HG03521 (cell line): Measurements from ENCODE around the gene DPEP1.
"Not testable (repeated sequence)": the region's sequence is repeated elsewhere in the genome, so short reads cannot be mapped to it uniquely, and the experiment has no call there.

Source experiments
- ATAC-seq: cut with Tn5 transposase; IDR thresholded peaks from one replicate; pipeline ENCODE4 v1.9.1; 2021; ENCODE audit warnings: mild to moderate bottlenecking, moderate library complexity; ENCODE audit not compliant: unreplicated experiment

DPEP1 gene

DNA sequence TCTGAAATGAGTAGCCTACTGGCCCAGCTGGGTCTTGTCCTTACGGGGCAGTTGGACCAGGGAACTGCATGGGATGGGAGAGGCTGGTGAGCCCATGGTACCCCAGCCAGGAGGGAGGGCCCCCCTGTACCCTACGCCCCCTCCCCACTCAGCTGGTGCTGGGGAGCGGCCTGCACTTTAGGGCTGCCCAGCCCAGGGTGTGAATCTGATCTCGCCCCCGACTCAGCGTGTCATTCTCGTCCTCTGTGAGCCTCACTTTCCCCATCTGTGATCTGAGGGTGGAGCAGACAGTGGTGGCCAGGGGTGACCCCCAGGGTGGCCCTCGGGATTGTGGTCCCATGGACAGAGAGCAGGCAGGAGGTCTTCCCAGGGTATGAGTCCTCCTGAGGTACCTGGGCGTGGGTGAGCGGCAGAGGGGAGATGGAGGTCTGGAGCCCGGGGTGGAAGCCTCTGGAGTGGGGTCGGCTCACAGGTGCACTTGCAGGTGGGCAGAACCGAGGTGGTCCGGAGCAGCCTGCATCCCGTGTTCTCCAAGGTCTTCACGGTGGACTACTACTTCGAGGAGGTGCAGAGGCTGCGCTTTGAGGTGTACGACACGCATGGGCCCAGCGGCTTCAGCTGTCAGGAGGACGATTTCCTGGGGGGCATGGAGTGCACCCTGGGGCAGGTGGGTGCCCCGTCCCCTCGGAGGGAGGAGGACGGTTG lies 36.2 kb upstream of the DPEP1 start:
- ATAC-seq: no peak

GRCh38 chr16:89579351-89579750 lies 34.1 kb upstream of the DPEP1 start:
- no peak for ATAC-seq

DNA sequence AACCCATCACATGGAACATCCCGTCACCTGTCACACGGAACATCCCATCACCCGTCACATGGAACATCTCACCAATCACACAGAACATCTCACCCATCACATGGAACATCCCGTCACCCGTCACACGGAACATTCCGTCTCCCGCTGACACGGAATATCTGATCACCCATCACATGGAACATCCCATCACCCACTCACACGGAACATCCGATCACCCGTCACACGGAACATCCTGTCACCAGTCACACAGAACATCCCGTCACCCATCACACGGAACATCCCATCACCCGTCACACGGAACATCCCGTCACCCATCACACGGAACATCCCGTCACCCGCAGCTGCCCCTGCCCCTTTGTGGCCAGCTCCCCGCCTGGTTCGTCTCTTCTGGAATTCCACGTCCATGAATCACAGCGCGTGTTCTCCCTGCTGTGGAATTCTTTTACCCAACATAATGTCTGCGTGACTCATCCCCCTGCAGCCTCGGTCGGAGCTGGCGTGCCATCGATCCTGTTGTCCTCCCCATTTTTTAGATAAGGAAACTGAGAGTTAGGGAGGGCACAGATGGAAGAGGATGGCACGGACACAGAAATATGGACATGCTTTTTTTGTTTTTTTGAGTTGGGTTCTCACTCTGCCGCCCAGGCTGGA lies 32.3 kb upstream of the DPEP1 start:
- no peak for ATAC-seq

GRCh38 chr16:89581861-89582563 lies 31.4 kb upstream of the DPEP1 start:
- ATAC-seq: no peak

DNA sequence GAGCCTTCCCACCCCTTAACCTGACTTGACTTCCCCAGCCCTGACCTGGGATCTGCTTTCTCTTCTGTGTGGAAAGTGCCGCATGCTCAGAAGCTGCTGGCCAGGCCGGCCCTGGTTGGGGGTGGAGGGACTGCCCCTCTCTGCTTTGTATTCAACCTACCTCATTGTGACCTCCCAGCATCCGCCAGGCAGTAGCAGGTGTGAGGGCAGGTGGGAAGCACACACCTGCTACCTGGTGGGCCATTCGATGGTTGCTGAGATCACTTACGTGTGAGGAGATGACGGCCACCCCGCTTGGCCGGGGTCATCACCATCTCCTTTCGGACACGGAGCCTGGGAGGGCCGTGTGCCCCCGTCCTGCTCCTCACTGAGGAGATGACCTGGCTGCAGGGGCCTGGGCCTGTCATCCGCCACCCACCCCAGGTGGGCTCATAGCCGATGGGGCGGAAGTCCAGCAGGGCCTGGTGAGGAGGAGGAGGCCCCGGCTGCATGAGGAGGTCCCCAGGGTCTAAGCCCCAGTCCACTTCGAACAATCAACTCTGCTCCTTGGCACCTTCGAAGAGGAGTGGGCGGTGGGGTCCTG lies 30.7 kb upstream of the DPEP1 start:
- no peak for ATAC-seq

DNA sequence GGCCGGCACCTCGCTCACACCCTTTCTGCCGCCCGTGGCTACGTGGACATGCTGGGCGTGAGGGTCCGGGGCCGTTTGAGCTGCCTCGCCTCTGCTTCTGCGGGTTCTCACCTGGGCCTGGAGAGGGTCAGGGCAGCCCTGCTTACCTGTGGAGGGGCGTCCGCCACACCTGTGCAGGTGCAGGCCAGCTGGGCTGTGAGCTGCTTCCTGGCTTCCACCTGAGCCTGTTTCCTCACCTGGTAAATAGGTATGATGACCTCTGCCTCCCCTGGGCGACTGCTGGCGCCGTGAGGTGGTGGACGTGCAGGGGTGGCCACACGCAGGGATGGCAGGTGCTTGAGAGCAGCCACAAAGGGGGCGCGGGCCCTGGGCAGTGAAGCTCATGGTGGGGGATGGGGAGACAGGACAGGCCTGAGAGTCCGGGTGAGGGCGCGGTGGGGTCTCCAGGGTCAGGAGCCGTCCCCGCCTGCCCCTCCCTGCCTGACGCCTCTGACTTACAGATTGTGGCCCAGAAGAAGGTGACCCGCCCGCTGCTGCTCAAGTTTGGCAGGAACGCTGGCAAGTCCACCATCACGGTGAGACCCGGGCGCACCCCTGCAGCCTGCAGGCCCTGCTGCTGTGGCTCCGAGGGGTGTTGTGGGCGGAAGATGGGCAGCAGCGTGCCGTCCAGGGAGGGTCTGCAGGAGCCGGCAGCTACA lies 30.1 kb upstream of the DPEP1 start:
- no peak for ATAC-seq

DNA sequence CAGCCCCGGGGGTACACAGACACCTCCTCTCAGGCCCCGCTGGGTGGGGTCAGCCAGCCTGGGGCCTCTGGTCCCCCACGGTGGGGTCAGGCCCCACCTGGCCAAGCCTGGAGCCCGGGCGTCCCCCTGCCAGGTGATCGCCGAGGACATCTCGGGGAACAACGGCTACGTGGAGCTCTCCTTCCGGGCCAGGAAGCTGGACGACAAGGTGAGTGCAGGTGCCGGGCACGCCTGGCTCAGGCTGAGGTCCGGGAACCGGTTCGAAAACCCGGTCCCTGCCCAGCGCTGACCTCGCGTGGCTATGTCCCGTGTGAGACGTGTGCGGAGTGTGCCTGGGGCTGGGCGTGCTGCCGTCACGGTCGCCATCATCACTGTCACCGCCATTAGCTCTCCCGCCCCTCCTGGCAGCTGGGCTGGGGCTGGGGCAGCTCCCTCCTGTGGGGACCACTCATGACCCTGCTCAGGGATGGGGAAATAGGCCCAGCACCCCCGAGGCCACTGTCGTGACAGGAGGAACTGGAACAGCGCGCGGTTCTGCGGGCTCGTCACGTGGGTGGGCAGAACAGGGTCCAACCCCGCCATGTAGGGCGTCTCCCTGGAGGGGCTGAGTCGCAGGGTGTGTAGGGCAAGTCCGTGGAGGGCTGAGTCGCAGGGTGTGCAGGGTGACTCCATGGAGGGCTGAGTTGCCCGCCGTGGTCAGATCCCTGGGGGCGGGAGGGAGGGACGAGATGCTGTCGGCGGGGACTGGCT lies 29.4 kb upstream of the DPEP1 start:
- ATAC-seq: no peak

GRCh38 chr16:89584768-89585549 lies 28.5 kb upstream of the DPEP1 start:
- ATAC-seq: no peak

DNA sequence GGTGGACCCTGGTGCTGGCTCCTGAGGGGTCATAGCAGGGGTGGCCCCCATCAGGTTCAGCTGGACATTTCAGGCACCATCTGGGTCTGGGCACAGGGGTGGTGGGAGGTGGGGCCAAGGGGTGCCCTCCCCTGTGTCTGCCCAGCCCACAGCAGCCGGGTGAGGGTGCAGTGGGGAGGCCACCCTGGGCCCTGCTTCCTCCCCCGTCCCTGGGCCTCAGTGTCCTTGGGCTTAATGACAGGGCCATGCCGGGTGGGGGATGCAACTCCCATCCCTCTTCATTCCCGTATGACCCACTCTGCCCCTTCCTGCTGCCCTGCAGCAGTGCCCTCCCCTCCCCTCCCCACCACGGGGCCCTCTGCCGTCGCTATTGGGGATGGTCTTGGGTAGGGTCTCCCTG lies 27.2 kb upstream of the DPEP1 start:
- no peak for ATAC-seq

- no peak for ATAC-seq
These were observed 26.6 kb upstream of the DPEP1 start for GRCh38 chr16:89586853-89587252.

- not testable (repeated sequence) for ATAC-seq
These were observed 25.8 kb upstream of the DPEP1 start for GRCh38 chr16:89587676-89588075.

DNA sequence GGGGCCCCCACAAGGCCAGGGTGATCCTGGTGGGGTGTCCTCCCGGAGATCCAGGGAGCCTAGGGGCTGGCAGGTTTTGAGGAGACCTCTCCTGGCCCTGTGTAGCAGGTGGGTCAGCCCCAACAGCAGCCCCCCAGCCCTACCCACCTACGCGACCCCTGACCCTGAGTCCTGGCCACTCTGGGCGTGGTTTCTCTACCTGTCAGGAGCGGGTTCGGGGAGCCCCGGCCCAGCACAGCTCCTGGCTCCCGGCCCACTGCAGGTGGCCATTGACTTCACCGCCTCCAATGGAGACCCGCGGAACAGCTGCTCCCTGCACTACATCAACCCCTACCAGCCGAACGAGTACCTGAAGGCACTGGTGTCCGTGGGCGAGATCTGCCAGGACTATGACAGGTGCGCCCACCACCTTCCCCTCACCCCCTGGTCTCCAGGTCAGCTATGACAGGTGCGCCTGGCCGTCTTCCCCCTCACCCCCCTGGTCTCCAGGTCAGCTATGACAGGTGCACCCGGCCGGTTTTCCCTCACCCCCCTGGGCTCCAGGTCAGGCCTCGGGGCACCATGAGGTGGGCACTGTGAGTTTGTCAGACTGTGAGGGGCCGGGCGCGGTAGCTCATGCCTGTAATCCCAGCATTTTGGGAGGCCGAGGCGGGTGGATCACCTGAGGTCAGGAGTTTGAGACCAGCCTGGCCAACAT lies 24.9 kb upstream of the DPEP1 start:
- ATAC-seq: no peak

GRCh38 chr16:89589241-89589926 lies 24.1 kb upstream of the DPEP1 start:
- ATAC-seq: no peak

GRCh38 chr16:89593841-89594240 lies 19.6 kb upstream of the DPEP1 start:
- ATAC-seq: no peak

- no peak for ATAC-seq
These were observed 17.9 kb upstream of the DPEP1 start for GRCh38 chr16:89595330-89596060.

- no peak for ATAC-seq
These were observed 17.3 kb upstream of the DPEP1 start for GRCh38 chr16:89596061-89596689.

DNA sequence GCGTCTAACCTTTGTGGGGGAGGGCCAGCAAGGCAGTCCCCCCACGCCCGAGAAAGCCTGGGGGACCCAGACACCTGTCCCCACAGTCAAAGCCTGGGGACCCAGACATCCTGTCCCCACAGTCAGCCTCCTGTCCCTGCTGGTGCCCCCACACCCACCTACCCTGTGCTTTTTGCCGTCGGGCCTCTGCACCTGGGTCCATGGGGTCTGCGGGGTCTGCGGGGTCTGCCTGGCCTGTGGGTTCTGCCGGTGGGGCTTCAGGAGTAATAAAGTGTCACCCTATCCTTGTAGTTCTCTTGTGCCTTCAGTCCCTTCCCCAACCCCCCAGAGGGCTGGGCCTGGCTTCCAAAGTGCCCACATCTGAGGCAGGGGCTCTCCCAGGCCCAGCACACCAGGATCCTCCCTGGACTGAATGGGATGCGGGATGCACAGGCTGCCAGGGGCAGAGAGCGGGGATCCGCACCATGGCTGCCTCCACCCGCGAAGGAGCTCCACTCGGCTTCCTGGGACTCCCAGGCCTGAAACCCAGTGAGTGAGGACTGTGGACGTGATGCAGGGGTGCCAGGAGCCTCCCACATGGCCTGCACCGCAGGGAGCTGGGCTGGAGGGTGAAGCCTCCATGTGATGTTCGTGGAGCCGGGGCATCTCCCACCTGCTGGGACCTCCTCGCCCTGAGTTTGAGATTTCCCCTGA lies 16.3 kb upstream of the DPEP1 start:
- ATAC-seq: no peak
